Activated CD4-positive, alpha-beta T cell treated with anti-CD3 and anti-CD28 coated beads, Interleukin-2, amount 10 ng/mL, durations not matched to agents 24 days and 14 days (primary cell): ENCODE data around the gene DELE1. TPM values are rescaled to one million over a fixed set of nuclear protein-coding genes. Genes with fewer than 3 reads are reported as not detected.
A peak's percentile ranks its signal among the peaks of the same experiment; 100 is the strongest.

ENCODE experiments used
- DNase-seq: peaks from one replicate; pipeline ENCODE4 v3.0.0; 2022
- H3K27ac Mint-ChIP-seq: one replicate; pipeline ENCODE4 v1.8.0; 2022; ENCODE audit warnings: mild to moderate bottlenecking, mixed read lengths
- H3K27me3 Mint-ChIP-seq: one replicate; pipeline ENCODE4 v1.8.0; 2022; ENCODE audit warnings: mixed read lengths
- H3K36me3 Mint-ChIP-seq: one replicate; pipeline ENCODE4 v1.8.0; 2022; ENCODE audit warnings: low read depth, mild to moderate bottlenecking, mixed read lengths
- H3K4me1 Mint-ChIP-seq: one replicate; pipeline ENCODE4 v1.8.0; 2021; ENCODE audit warnings: mixed read lengths
- H3K4me3 Mint-ChIP-seq: one replicate; pipeline ENCODE4 v1.8.0; 2022; ENCODE audit warnings: mild to moderate bottlenecking, moderate library complexity, mixed read lengths
- H3K9me3 Mint-ChIP-seq: one replicate; pipeline ENCODE4 v1.8.0; 2021; ENCODE audit warnings: mixed read lengths
- intact Hi-C: fragments of 100-400 bp; cut with micrococcal nuclease; formaldehyde crosslinking; loops from one replicate; pipeline ENCODE4 v1.15.1; 2023
- total RNA-seq: library from RNA; stranded (reverse); gene quantifications from 2 replicates; pipeline ENCODE4 v1.2.3, GENCODE V29; 2022

Gene DELE1
- total RNA-seq, 1 donor from 2014 or later = 72.0 TPM

GRCh38 chr5:141945511-141946051, 21.9 kb downstream of the DELE1 start:
- intact Hi-C loops = no loop called here
- no peaks in the 10 kb centered on the region for H3K9me3 Mint-ChIP-seq
- peaks cover 12% of the 10 kb centered on the region for H3K4me1 Mint-ChIP-seq
- no peaks in the 10 kb centered on the region for H3K27me3 Mint-ChIP-seq
- no peak for DNase-seq
- H3K36me3 Mint-ChIP-seq = no peaks in the 10 kb centered on the region
- H3K4me3 Mint-ChIP-seq = no peak overlapping the region
- no peak overlapping the region for H3K27ac Mint-ChIP-seq

GRCh38 chr5:141947316-141947715, 23.6 kb downstream of the DELE1 start:
- Mint-ChIP-seq H3K4me3 (no peak overlapping the region), H3K36me3 (no peaks in the 10 kb centered on the region), H3K9me3 (no peaks in the 10 kb centered on the region), H3K4me1 (peaks cover 12% of the 10 kb centered on the region), H3K27me3 (no peaks in the 10 kb centered on the region), H3K27ac (no peak overlapping the region)
- intact Hi-C loops = no loop called here
- DNase-seq = no peak

DNA sequence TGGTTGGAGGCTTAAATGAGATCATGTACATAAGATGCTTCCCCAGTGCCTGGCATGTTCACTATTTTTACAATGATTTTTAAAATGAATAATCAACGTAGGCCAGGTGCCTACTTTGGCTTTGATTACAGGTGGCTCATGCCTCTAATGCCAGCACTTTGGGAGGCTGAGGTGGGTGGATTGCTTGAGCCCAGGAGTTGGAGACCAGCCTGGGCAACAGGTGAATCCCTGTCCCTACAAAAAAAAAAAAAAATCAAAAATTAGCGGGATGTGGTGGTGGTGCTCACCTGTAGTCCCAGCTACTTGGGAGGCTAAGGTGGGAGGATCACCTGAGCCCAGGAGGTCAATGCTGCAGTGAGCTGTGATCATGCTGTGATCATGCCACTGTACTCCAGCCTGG, 25.1 kb downstream of the DELE1 start:
- Mint-ChIP-seq H3K4me3 (no peak overlapping the region), H3K4me1 (peaks cover 15% of the 10 kb centered on the region), H3K36me3 (no peaks in the 10 kb centered on the region), H3K27ac (no peak overlapping the region), H3K9me3 (no peaks in the 10 kb centered on the region), H3K27me3 (no peaks in the 10 kb centered on the region)
- DNase-seq = no peak
- intact Hi-C loops = no loop called here

GRCh38 chr5:141949511-141949910, 25.8 kb downstream of the DELE1 start:
- Mint-ChIP-seq H3K36me3 (no peaks in the 10 kb centered on the region), H3K9me3 (no peaks in the 10 kb centered on the region), H3K27me3 (no peaks in the 10 kb centered on the region), H3K4me3 (no peak overlapping the region), H3K27ac (no peak overlapping the region), H3K4me1 (peaks cover 20% of the 10 kb centered on the region)
- intact Hi-C loops = no loop called here
- no peak for DNase-seq

- H3K36me3 Mint-ChIP-seq = no peaks in the 10 kb centered on the region
- intact Hi-C loops = no loop called here
Observed at GRCh38 chr5:141950207-141951005, 26.7 kb downstream of the DELE1 start.

DNA sequence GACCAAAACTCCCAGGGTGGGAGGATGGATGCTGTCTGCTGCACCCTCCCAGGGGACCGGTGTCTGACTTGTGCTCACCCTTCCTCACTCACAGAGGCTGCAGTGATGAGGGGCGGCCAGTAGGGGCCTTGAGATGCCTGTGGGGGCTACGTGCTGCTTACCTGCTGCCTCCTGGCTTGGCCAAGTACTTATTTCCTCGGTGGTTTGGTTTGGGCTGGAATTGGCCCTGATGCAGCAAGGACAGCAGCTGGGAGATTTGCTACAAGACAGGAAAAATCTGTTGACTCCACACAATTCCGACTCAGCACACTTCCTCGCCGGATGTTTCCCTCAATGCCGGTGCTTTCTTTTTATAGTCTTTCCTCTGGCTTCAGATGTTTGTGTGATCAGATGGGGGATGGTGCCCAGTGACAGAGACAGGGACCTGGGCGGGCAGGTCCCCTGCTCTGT, 27.7 kb downstream of the DELE1 start:
- peaks cover 20% of the 10 kb centered on the region for H3K4me1 Mint-ChIP-seq
- H3K27me3 Mint-ChIP-seq = no peaks in the 10 kb centered on the region
- intact Hi-C loops = no loop called here
- no peaks in the 10 kb centered on the region for H3K36me3 Mint-ChIP-seq
- no peaks in the 10 kb centered on the region for H3K9me3 Mint-ChIP-seq
- DNase-seq = peak; percentile 73
- no peak overlapping the region for H3K4me3 Mint-ChIP-seq
- H3K27ac Mint-ChIP-seq = peak overlapping the region; percentile 4

More at GRCh38 chr5:141950207-141951005, 26.7 kb downstream of the DELE1 start:
- no peak for DNase-seq
- Mint-ChIP-seq H3K9me3 (no peaks in the 10 kb centered on the region), H3K4me3 (no peak overlapping the region), H3K27me3 (no peaks in the 10 kb centered on the region), H3K27ac (peak overlapping the region; percentile 17), H3K4me1 (peaks cover 20% of the 10 kb centered on the region)

- intact Hi-C loops = no loop called here
- Mint-ChIP-seq H3K4me3 (no peak overlapping the region), H3K36me3 (no peaks in the 10 kb centered on the region)
Observed at GRCh38 chr5:141952020-141952419, 28.3 kb downstream of the DELE1 start.

GRCh38 chr5:141954194-141954593, 30.5 kb downstream of the DELE1 start:
- no peak for DNase-seq
- H3K27me3 Mint-ChIP-seq = no peaks in the 10 kb centered on the region
- no peak overlapping the region for H3K27ac Mint-ChIP-seq
- H3K4me1 Mint-ChIP-seq = peaks cover 36% of the 10 kb centered on the region
- H3K36me3 Mint-ChIP-seq = no peaks in the 10 kb centered on the region
- no peak overlapping the region for H3K4me3 Mint-ChIP-seq
- intact Hi-C loops = no loop called here
- H3K9me3 Mint-ChIP-seq = no peaks in the 10 kb centered on the region

More at GRCh38 chr5:141952020-141952419, 28.3 kb downstream of the DELE1 start:
- H3K4me1 Mint-ChIP-seq = peaks cover 20% of the 10 kb centered on the region
- no peak overlapping the region for H3K27ac Mint-ChIP-seq
- DNase-seq = no peak
- no peaks in the 10 kb centered on the region for H3K9me3 Mint-ChIP-seq
- no peaks in the 10 kb centered on the region for H3K27me3 Mint-ChIP-seq

- intact Hi-C loops = no loop called here
- Mint-ChIP-seq H3K9me3 (no peaks in the 10 kb centered on the region), H3K27ac (peak overlapping the region; percentile 93), H3K4me3 (peak overlapping the region; percentile 78), H3K27me3 (no peaks in the 10 kb centered on the region), H3K36me3 (no peaks in the 10 kb centered on the region), H3K4me1 (peaks cover 47% of the 10 kb centered on the region)
- DNase-seq = no peak
Observed at GRCh38 chr5:141957367-141957996, 33.8 kb downstream of the DELE1 start.

DNA sequence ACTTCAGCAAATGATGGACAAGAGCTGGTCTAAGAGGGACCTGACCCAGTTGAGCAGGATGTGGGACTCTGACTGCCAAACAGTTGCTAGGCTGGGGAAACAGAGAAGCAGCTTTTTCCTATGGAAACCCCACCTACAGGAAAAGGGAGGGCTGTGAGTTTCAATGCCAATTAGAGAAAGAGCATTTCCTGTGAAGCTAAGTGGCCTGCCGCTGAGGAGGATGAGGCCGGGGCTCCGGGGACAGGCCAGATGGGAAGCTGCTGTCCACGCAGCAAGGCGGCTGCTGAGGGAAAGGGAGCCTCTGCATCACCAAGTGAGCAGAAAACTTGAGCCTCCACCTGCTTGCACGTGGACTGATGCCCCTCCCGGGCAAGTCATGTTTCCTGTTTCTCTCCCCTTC, 34.4 kb downstream of the DELE1 start, which contains the start of gene PCDH12:
PCDH12 (minus strand) TSS at position 90 of the 400 bp plus-strand sequence. CDS start 351 bp downstream, outside the sequence.
- peak within 1 kb of the TSS; percentile 78 for H3K4me3 Mint-ChIP-seq
- H3K27ac Mint-ChIP-seq = peak within 1 kb of the TSS; percentile 93
- no peaks in the 10 kb centered on the region for H3K27me3 Mint-ChIP-seq
- H3K36me3 Mint-ChIP-seq = no peaks in the 10 kb centered on the region
- peaks cover 46% of the 10 kb centered on the region for H3K4me1 Mint-ChIP-seq
- H3K9me3 Mint-ChIP-seq = no peaks in the 10 kb centered on the region
- DNase-seq = peak; percentile 79
- intact Hi-C loops = no loop called here

GRCh38 chr5:141958546-141959172, 35.0 kb downstream of the DELE1 start:
- H3K27ac Mint-ChIP-seq = peak overlapping the region; percentile 93
- no peaks in the 10 kb centered on the region for H3K9me3 Mint-ChIP-seq
- DNase-seq = peak; percentile 66
- intact Hi-C loops = no loop called here
- peak overlapping the region; percentile 78 for H3K4me3 Mint-ChIP-seq
- H3K4me1 Mint-ChIP-seq = peaks cover 44% of the 10 kb centered on the region
- no peaks in the 10 kb centered on the region for H3K27me3 Mint-ChIP-seq
- no peaks in the 10 kb centered on the region for H3K36me3 Mint-ChIP-seq

GRCh38 chr5:141960018-141960417, 36.3 kb downstream of the DELE1 start:
- Mint-ChIP-seq H3K4me3 (no peak overlapping the region), H3K27ac (peak overlapping the region; percentile 86), H3K27me3 (no peaks in the 10 kb centered on the region), H3K36me3 (no peaks in the 10 kb centered on the region), H3K9me3 (no peaks in the 10 kb centered on the region), H3K4me1 (peaks cover 39% of the 10 kb centered on the region)
- peak; percentile 76 for DNase-seq
- intact Hi-C loops = loop anchor here (1.0 to 2.0 kb wide), 6 partner anchors 9 to 268 kb away; partner anchors contain the start of genes PCDH1 and RNF14

- Mint-ChIP-seq H3K4me1 (peaks cover 39% of the 10 kb centered on the region), H3K9me3 (no peaks in the 10 kb centered on the region), H3K4me3 (peak overlapping the region; percentile 69), H3K36me3 (no peaks in the 10 kb centered on the region), H3K27me3 (no peaks in the 10 kb centered on the region), H3K27ac (peak overlapping the region; percentile 90)
- DNase-seq = peak; percentile 97
- intact Hi-C loops = loop anchor here (1.0 to 2.0 kb wide), 6 partner anchors 9 to 268 kb away; partner anchors contain the start of genes PCDH1 and RNF14
Observed at GRCh38 chr5:141960449-141961323, 37.0 kb downstream of the DELE1 start.
